GM10847 (cell line): ENCODE data around the gene SERPINA6.

Source experiments
- POLR2A ChIP-seq: IDR thresholded peaks from 2 replicates; pipeline ENCODE4 v1.6.1; 2011; ENCODE audit not compliant: insufficient read length; ENCODE audit errors: extremely low read depth

Gene SERPINA6

DNA sequence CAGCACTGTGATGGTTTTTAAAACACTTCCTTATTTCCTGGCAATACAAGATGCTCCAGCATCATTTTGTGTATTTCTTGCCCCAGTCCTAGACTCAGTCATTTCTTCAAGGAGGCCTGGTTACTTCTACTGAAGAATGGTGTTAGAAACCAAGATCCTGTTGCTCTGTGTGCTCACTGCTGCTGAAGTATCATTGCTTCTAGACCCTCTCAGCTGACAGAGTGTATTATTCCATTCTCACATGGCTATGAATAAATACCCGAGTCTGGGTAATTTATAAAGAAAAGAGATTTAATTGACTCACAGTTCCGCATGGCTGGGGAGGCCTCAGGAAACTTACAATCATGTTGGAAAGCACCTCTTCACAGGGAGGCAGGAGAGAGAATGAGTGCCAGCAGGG is 14.9 kb upstream of the SERPINA6 start:
- no peak for TF ChIP-seq POLR2A

DNA sequence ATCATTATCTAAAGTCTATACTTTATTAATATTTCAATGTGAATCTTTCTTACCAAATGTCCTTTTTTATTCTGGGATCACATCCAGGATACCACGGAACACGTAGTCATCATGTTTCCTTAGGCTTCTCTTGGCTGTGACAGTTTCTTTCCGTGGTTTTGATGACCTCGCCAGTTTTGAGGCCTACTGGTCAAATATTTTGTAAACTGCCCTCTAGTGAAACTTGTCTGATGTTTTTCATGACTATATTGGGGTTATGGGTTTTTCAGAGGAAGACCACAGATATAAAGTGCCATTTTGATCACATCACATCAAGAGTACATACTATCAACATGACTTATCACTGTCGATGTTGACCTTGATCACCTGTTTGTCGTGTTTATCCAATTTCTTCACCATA is 14.1 kb upstream of the SERPINA6 start:
- no peak for TF ChIP-seq POLR2A

DNA sequence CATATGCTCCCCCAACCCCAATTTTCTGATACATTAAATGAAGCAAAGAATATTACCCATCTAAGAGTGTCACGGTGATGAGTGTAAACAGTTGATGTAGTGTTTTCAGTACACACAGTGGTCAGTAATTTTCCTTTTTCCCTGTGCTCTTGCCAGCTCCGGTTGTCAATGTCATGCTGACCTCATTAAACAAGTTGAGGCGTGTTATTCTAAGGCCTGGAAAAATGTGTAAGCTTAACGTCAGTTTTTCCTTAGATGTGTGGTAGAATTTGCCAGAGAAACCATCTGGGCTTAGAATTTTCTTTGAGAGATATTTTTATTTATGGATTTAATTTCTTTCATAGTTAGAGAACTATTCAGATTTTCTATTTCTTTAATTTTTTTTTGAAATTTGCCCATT is 11.7 kb upstream of the SERPINA6 start:
- no peak for TF ChIP-seq POLR2A

DNA sequence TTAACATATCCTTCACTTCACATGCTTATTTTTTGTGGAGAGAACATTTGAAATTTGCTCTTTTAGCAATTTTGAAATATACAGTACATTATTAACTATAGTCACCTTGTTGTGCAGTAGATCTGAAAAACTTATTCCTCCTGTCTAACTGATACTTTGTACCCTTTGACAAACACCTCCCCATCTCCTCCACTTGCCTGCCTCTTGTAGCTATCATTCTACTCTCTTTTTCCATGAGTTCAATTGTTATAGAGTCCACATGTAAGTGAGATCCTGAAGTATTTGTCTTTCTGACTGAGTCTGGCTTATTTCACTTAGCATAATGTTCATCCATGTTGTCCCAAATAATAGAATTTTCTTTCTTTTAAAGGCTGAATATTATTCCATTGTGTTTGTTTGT is 9.5 kb upstream of the SERPINA6 start:
- TF ChIP-seq POLR2A: no peak

DNA sequence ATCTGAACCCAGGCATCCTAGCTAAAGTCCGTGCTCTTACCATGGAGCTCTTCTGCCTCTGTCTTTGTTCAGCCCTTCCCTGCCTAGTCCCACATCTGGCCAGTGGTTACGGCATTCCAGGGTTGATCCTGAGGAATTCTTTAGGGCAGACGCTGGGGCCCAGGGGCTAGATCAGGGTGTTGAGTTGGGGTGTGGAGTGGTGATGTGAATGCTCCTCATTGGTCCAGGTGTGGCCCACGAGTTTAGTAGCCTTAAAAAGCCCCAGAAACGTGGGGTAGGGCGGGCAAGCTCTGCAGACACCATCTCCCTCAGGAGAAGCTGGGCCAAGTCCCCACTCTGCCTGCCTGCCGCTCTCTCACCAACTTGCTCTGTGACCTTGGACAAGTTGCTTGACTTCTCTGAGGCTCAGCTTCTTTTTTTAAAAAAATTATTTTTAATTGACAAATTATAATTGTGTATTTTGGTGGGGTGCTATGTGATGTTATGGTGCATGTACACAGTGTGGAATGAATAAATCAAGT is 9.0 kb upstream of the SERPINA6 start:
- no peak for TF ChIP-seq POLR2A

DNA sequence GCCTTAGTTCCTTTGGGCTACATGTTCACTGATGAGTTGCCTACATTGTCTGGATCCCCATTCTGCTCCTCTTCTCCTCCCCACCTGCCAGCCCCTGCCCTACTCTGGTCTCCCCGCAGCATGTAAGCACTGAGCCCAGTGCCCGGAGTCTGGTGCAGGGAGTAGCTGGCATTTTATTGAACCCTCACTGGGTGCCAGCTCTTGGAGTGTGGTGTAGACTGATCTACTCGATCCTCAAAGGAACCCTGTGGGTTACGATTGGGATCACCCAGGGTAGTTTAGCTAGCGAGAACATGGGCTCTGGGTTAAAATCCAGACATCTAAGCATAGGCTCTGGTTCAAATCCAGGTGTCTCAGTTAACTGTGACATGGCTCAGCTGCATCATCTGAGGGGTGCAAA is 8.3 kb upstream of the SERPINA6 start:
- TF ChIP-seq POLR2A: no peak

DNA sequence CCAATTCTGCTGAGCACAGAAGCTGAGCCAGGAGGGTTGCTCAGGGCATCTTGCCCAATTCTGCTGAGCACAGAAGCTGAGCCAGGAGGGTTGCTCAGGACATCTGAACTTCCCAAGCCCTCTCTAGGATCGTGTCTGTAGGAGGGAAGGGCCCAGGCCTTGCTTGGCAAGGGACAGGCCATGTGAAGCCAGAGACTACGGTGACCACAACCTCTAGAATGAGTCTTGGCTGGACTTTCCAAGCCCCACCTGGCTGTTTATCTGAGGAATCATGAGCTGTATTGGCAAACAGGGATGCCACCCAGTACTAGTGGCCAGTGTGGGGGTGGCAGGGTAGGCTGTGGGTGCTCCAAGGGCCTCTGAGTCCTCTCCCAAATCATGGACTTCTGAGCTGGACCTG is 7.7 kb upstream of the SERPINA6 start:
- no peak for TF ChIP-seq POLR2A

DNA sequence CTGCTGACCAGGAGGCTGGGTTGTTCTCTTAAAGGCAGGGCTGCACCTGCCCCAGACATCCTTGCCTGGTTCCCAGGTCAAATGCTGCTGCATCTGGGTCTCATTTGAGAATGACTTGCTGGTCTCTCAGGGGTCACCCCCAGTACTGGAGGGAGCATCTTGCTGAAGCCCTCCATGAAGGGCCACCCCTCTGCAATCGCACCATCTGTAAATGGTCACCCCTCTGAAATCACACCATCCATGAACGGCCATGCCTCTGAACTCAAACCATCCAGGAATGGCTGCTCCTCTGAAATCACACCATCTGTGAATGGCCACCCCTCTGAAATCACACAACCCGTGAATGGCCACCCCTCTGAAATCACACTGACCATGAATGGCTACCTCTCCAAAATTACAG is 7.3 kb upstream of the SERPINA6 start:
- no peak for TF ChIP-seq POLR2A

DNA sequence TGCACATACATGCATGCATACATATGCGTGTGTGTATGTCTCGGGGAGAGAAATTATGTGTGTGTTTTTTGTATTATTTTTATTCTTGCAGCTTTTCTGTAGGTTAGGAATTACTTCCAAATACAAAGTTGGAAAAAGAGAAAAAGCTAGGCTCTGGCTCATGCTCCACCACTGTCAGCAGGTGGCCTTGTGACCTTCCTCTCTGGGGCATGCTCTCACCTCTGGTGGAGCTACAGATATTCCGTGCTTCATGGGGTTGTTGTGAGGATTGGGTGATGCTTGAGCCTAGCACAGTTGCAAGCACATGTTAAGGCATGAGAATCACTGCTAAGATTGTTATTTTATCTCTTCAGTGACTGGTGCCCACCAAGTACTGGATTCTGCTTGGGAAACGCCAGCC is 6.7 kb upstream of the SERPINA6 start:
- no peak for TF ChIP-seq POLR2A

DNA sequence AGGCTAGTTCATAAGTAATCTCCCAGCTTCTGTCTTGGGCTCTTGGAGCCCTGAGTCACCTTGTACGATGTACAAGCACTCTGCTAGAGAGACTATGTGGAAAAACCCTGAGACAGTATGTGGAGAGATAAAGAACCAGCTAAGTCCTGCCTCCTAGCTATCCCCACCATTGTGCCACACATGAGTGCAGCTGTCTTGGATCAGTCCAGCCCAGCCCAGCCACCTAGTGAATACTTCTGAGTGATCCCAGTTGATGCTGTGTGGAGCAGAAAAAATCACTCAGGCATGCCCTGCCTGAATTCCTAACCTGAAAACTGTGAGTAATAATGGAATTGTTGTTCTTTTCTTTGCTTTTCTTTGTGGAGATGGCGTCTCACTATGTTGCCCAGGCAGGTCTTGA is 5.1 kb upstream of the SERPINA6 start:
- TF ChIP-seq POLR2A: no peak

DNA sequence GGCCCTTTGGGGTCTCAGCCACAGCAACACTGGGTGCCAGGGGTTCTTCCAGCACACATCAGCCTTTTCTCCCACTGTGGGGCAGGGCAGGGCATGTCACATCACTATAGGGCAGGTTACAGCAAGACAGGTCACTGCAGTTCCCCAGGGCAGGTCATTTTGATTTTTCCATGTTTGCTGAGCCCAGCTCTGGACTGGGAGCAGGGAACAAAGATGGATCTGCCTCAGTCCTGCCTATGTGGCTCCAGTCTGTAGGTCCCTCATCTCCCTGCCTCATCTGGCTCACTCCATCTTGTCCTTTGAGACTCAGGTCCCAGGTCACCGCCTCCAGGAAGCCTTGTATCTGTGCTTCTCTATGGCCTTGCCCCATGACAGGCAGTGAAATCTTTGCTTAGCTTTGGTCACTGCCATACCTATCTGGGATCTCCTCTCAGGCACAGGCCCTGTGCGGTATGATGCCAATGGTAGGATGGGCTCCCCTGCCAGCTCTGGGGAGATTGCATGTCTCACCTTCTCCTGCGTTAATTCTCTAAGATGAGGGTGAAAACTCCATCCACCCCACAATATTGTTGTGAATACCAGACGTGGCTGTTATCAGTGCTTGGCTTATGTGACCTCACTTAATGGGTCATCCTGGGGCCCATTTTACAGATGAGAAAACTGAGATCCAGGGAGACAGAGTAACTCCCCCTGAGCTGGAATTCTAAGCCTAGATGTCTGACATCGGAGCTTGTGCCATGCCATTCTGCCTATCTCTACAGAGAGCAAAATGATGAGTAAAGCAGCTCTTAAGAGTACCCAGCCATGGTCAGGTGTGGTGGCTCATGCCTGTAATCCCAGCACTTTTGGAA is 1.5 kb downstream of the SERPINA6 start:
- TF ChIP-seq POLR2A: no peak

DNA sequence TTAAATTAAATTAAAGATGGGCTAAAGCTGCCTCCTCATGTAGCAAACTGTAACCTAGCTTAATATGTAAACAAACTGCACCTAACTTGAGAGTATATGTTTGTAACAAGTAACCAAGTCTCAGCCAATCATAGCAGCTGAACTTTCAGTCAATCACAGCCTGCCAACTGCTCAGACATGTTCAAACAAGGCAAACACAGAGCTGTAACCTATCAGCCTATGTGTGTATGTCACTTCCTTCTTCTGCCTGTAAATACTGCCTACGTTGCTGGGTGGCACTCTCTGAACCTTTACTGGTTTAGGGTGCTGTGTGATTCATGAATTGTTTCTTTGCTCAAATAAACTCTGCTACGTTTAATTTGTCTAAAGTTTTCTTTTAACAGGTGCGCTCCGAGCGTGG is 2.9 kb downstream of the SERPINA6 start:
- no peak for TF ChIP-seq POLR2A

DNA sequence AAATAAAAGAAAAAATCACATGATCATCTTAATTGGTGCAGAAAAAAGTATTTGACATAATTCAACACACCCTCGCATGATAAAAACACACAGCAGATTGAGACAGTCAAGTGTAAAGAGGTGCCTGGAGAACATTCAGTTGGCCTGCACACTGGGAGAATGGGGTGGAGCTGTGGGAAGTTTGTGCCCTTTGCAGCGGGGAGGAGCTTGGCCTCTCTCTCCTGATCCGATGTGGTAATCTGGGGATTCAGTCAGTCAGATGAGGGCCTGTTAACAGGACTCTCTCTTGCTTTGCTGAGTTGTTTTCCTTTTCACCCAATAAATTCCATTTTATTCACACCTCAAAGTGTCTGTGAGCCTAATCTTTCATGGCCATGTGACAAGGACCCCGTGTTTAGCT is 5.9 kb downstream of the SERPINA6 start:
- TF ChIP-seq POLR2A: no peak

DNA sequence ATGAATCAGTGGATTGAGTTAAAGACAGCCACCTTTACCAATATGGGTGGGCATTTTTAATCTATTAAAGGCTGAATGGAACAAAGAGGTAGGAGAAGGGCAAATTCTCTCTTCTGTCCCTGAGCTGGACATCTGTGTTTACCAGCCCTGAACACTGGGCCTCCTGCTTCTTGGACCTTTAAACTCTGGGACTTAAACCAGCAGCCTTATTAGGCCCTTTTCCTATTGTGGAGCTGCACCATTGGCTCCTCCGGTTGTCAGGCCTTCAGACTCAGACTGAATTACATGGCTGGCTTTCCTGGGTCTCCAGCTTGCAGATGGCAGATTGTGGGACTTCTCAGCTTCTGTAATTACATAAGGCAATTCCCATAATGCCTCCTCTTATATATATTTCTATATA is 6.4 kb downstream of the SERPINA6 start:
- no peak for TF ChIP-seq POLR2A

DNA sequence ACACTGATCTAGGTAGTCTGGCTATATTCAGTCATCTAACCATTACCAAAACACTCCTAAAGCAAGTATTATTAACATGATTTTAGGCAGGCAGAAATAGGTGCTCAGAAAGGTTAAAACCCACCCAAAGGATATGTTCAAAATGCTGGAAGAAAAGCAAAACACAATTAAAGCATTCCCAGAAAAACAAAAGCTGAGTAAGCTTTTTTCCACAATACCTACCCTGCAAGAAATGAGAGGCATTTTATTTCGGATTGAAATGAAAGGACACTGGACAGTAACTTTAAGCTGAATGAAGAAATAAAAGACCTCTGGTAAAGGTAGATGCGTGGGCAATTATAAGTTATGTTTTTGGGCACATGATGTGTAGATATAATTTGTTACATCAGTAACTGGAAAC is 8.2 kb downstream of the SERPINA6 start:
- TF ChIP-seq POLR2A: no peak

DNA sequence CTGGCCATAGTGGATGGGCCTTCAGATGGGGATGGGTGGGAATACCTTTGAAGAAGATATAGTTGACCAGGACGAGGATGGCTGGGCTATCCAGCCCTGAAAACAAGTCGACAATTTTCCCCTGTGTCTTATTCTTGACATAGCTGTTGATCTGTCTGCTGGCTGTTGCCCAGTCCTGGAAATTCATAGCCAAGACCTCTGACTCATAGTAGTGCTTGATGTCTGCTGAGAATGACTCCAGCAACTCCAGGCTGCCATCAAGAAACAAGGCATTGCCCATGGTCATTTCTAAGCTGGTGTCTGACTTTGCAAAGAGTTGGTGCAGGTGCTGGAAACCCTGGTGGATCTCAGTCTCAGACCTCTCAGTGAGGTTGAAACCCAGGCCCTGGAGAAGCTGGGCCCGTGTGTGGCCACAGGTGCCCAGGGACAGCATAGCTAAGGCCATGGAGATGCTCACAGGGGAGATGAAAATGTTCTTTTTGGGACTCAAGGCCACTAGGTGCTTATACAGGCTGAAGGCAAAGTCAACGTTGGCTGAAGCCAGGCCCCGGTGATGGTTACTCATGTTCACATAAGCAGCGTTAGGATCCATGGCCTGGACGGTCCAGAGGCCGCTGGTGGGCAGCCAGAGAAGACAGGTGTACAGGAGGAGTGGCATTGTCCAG is 9.0 kb downstream of the SERPINA6 start:
- TF ChIP-seq POLR2A: no peak
